Measurements from ENCODE around the gene NFAM1.

DNA sequence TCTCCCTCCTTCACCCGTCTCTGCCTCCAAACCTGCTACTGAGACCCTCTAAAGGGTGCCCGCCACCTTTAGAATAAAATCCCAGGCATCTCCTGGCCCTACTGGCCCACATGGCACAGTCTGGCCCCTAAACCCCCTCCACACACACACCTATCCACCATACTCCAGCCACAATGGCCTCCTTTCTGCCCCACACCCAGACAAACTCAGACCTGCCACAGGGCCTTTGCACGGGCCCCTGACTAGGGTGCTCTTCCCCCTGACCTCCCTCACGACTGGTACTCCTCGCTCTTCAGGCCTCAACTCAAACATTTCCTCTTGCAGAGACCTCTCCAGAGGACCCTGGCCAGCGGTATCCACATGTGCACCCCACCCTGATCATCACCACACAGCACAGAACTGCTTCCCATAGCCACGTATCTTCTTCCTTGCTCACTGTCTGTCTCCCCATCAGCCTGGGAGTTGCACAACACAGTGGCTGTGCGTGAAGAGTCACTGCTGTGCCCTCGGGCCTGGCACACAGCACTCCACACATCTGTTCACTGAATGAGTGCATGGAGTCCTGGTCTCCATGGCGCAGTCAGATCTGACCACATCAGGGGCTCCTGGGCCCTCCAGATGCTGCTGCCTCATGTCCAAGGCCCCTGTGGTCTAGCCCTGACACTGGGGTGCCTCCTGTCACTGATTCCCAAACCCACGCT is 95.5 kb downstream of the NFAM1 start:
- TF ChIP-seq, protein P1, sequence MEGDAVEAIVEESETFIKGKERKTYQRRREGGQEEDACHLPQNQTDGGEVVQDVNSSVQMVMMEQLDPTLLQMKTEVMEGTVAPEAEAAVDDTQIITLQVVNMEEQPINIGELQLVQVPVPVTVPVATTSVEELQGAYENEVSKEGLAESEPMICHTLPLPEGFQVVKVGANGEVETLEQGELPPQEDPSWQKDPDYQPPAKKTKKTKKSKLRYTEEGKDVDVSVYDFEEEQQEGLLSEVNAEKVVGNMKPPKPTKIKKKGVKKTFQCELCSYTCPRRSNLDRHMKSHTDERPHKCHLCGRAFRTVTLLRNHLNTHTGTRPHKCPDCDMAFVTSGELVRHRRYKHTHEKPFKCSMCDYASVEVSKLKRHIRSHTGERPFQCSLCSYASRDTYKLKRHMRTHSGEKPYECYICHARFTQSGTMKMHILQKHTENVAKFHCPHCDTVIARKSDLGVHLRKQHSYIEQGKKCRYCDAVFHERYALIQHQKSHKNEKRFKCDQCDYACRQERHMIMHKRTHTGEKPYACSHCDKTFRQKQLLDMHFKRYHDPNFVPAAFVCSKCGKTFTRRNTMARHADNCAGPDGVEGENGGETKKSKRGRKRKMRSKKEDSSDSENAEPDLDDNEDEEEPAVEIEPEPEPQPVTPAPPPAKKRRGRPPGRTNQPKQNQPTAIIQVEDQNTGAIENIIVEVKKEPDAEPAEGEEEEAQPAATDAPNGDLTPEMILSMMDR (IDR thresholded peaks at IDR 0.05): no peak
- no peak for TF ChIP-seq POLR2A (IDR thresholded peaks at IDR 0.05)
